Fibroblast of pulmonary artery (primary cell): ENCODE results near the gene PRKAR2B.
"Not testable (repeated sequence)": the region's sequence is repeated elsewhere in the genome, so short reads cannot be mapped to it uniquely, and the experiment has no call there.

ENCODE experiments used
- DNase-seq: peaks from one replicate; pipeline ENCODE4 v3.0.0-alpha.2; 2010; ENCODE audit warnings: low read depth
- H3K4me3 ChIP-seq: replicated peaks from 2 replicates; pipeline ENCODE4 v1.5.1; 2011; ENCODE audit warnings: low read depth, mild to moderate bottlenecking, control low read depth, low read length, moderate library complexity
- TF ChIP-seq, protein P1 (sequence below): IDR thresholded peaks from 2 replicates; pipeline ENCODE4 v1.5.1; 2011; ENCODE audit warnings: mild to moderate bottlenecking, control low read depth, low read length, inconsistent platforms; ENCODE audit errors: missing control alignments

The PRKAR2B gene

GRCh38 chr7:107152011-107152410, 107.5 kb downstream of the PRKAR2B start:
- TF ChIP-seq, protein P1, sequence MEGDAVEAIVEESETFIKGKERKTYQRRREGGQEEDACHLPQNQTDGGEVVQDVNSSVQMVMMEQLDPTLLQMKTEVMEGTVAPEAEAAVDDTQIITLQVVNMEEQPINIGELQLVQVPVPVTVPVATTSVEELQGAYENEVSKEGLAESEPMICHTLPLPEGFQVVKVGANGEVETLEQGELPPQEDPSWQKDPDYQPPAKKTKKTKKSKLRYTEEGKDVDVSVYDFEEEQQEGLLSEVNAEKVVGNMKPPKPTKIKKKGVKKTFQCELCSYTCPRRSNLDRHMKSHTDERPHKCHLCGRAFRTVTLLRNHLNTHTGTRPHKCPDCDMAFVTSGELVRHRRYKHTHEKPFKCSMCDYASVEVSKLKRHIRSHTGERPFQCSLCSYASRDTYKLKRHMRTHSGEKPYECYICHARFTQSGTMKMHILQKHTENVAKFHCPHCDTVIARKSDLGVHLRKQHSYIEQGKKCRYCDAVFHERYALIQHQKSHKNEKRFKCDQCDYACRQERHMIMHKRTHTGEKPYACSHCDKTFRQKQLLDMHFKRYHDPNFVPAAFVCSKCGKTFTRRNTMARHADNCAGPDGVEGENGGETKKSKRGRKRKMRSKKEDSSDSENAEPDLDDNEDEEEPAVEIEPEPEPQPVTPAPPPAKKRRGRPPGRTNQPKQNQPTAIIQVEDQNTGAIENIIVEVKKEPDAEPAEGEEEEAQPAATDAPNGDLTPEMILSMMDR: no peak
- no peak overlapping the region for H3K4me3 ChIP-seq
- no peak for DNase-seq

DNA sequence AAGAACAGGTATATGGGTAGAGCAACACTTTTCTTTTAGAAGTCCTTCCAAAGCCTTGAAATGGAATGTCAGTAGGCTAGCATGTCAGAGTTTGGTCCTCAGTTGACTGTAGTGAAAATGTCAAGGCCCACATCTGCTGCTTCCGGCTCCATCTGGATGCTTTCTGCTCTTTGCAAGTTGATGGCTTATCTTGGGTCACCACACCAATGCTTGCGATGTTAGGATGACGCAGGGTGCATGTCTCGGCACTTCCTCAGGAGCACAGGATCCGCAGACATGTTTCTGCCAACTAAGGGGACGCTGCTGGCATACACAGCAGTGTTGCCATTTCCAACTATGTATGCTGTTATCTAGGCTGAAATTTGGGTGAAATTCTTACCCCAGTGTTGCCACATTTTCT, 110.3 kb downstream of the PRKAR2B start:
- H3K4me3 ChIP-seq: no peak overlapping the region
- TF ChIP-seq, protein P1: no peak

DNA sequence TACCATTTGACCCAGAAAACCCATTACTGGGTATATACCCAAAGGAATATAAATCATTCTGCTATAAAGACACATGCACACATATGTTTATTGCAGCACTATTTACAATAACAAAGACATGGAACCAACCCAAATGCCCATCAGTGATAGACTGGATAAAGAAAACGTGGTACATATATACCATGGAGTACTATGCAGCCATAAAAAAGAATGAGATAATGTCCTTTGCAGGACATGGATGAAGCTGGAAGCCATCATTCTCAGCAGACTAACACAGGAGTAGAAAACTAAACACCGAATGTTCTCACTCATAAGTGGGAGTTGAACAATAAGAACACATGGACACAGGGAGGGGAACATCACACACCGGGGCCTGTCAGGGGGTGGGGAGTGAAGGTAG, 111.2 kb downstream of the PRKAR2B start:
- DNase-seq, H3K4me3 ChIP-seq: not testable (repeated sequence)

More for the DNA sequence above, 110.3 kb downstream of the PRKAR2B start:
- no peak for DNase-seq

- TF ChIP-seq, protein P1: no peak
- no peak for DNase-seq
- H3K4me3 ChIP-seq: no peak overlapping the region
Observed at GRCh38 chr7:107157091-107157490, 112.6 kb downstream of the PRKAR2B start.

DNA sequence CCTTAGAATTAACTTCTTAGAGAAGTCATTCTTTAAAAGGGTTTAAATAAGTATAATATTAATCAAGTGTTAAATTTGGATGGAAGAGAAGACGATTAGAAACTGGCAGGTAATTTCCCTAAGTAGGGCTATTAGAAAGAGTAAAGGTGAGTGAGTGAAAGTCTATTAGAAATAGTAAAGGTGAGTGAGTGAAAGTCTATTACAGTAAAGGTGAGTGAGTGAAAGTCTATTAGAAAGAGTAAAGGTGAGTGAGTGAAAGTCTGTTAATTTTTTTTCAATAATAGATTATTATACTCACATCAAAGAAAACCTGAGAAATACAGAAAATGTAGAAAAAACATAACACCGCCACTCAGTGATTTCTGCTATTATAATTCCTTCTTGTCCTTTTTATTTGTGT, 113.5 kb downstream of the PRKAR2B start:
- no peak for DNase-seq
- TF ChIP-seq, protein P1: no peak
- H3K4me3 ChIP-seq: no peak overlapping the region

GRCh38 chr7:107160389-107160788, 115.9 kb downstream of the PRKAR2B start:
- TF ChIP-seq, protein P1: no peak
- DNase-seq: no peak
- H3K4me3 ChIP-seq: no peak overlapping the region

DNA sequence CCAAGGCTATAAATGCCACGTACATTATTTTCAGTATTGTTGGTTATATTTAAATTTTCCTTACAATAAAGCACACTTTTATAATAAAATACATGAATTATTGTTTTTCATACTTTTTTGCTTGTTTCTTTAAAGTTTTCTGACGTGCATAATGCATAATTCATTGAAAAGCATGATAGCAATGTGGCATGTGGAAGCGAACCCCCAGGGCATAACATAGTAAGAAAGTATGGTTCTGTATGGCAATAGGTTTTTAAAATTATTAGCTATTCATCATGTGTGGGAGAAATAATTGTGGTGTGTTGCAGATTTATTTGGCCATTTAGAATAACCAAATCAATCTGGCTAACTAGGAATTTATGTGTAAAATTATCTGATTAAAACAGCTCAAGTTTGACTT, 116.9 kb downstream of the PRKAR2B start:
- H3K4me3 ChIP-seq: no peak overlapping the region
- TF ChIP-seq, protein P1: no peak
- no peak for DNase-seq
